Measurements from ENCODE around the gene SIGMAR1.

SIGMAR1 gene

GRCh38 chr9:34636791-34637355, 714 bp downstream of the SIGMAR1 start:
- H3K4me3 ChIP-seq, result peak overlapping the region; percentile 48 to 85 (median 69)
- H3K27ac ChIP-seq, result peak overlapping the region; percentile 3 to 92 (median 87)

- H3K4me3 ChIP-seq, result no peak overlapping the region
Measured at GRCh38 chr9:34635556-34635955, 2.0 kb downstream of the SIGMAR1 start.

GRCh38 chr9:34634551-34635248, 2.9 kb downstream of the SIGMAR1 start:
- no peak overlapping the region for H3K27ac ChIP-seq

More at GRCh38 chr9:34635556-34635955, 2.0 kb downstream of the SIGMAR1 start:
- H3K27ac ChIP-seq, result no peak overlapping the region

GRCh38 chr9:34633851-34634550, 3.6 kb downstream of the SIGMAR1 start:
- no peak overlapping the region for H3K4me3 ChIP-seq
- peak overlapping the region in 1 of 21 experiments; percentile 1 for H3K27ac ChIP-seq

More at GRCh38 chr9:34634551-34635248, 2.9 kb downstream of the SIGMAR1 start:
- H3K4me3 ChIP-seq, result no peak overlapping the region

GRCh38 chr9:34633166-34633565, 4.4 kb downstream of the SIGMAR1 start:
- Histone ChIP-seq H3K27ac (peak overlapping the region in 1 of 21 experiments; percentile 1), H3K4me3 (no peak overlapping the region)

- no peak overlapping the region for H3K27ac ChIP-seq
Measured at GRCh38 chr9:34630402-34631154, 7.0 kb downstream of the SIGMAR1 start.

GRCh38 chr9:34629491-34629808, 8.1 kb downstream of the SIGMAR1 start:
- H3K4me3 ChIP-seq, result no peak overlapping the region
- H3K27ac ChIP-seq, result no peak overlapping the region

More at GRCh38 chr9:34630402-34631154, 7.0 kb downstream of the SIGMAR1 start:
- no peak overlapping the region for H3K4me3 ChIP-seq

- Histone ChIP-seq H3K4me3 (peak within 1 kb of the TSS; percentile 2 to 42 (median 14)), H3K27ac (no peak within 1 kb of the TSS)
Measured at GRCh38 chr9:34628656-34629490, 8.7 kb downstream of the SIGMAR1 start, which contains the start of gene ARID3C. Gene ARID3C, minus strand, starts transcription at chr9:34629066. Its CDS starts 1,052 bp downstream, at chr9:34628014.

GRCh38 chr9:34627716-34628655, 9.6 kb downstream of the SIGMAR1 start:
- peak overlapping the region in 1 of 7 experiments; percentile 42 for H3K4me3 ChIP-seq

GRCh38 chr9:34625186-34625486, 12.5 kb downstream of the SIGMAR1 start:
- no peak overlapping the region for H3K27ac ChIP-seq
- H3K4me3 ChIP-seq, result no peak overlapping the region

More at GRCh38 chr9:34627716-34628655, 9.6 kb downstream of the SIGMAR1 start:
- H3K27ac ChIP-seq, result no peak overlapping the region

- H3K27ac ChIP-seq, result no peak overlapping the region
Measured at GRCh38 chr9:34624475-34625185, 13.0 kb downstream of the SIGMAR1 start.

GRCh38 chr9:34623374-34624235, 14.0 kb downstream of the SIGMAR1 start:
- Histone ChIP-seq H3K27ac (no peak overlapping the region), H3K4me3 (no peak overlapping the region)

More at GRCh38 chr9:34624475-34625185, 13.0 kb downstream of the SIGMAR1 start:
- H3K4me3 ChIP-seq, result no peak overlapping the region

- Histone ChIP-seq H3K4me3 (peak within 1 kb of the TSS; percentile 59 to 93 (median 68)), H3K27ac (peak within 1 kb of the TSS; percentile 28 to 86 (median 76))
Measured at GRCh38 chr9:34620061-34620994, 17.3 kb downstream of the SIGMAR1 start, which contains the start of gene DCTN3. Gene DCTN3, minus strand, starts transcription at chr9:34620495. Its CDS starts 31 bp downstream, at chr9:34620464.

- H3K27ac ChIP-seq, result no peak overlapping the region
- no peak overlapping the region for H3K4me3 ChIP-seq
Measured at GRCh38 chr9:34615132-34615531, 22.5 kb downstream of the SIGMAR1 start.

GRCh38 chr9:34612788-34613390, 24.7 kb downstream of the SIGMAR1 start:
- H3K27ac ChIP-seq, result peak overlapping the region in 17 of 21 experiments; percentile 81 to 97 (median 89)
- peak overlapping the region; percentile 50 to 77 (median 60) for H3K4me3 ChIP-seq
